Activated CD4-positive, alpha-beta T cell treated with anti-CD3 and anti-CD28 coated beads, Interleukin-2, amount 50 U/mL, for 16 hours (primary cell): ENCODE data around the gene FBLL1.
"Not testable (repeated sequence)": the region's sequence is repeated elsewhere in the genome, so short reads cannot be mapped to it uniquely, and the experiment has no call there.

Experiments used
- DNase-seq: peaks from one replicate; pipeline ENCODE4 v3.0.0-alpha.2; 2020

FBLL1 gene

GRCh38 chr5:168528521-168529373 is at the start of gene FBLL1:
Gene FBLL1, plus strand, starts transcription at chr5:168529305. Its CDS starts 200 bp downstream, at chr5:168529505.
- peak; percentile 19 for DNase-seq

- no peak for DNase-seq
These were observed 48.5 kb upstream of the FBLL1 start for GRCh38 chr5:168480601-168481000.

GRCh38 chr5:168481330-168481788 is 47.7 kb upstream of the FBLL1 start:
- DNase-seq, result peak; percentile 20

GRCh38 chr5:168482361-168482760 is 46.7 kb upstream of the FBLL1 start:
- no peak for DNase-seq

GRCh38 chr5:168486136-168486879 is 42.8 kb upstream of the FBLL1 start, which contains the start of gene RARS1:
Gene RARS1, plus strand, starts transcription at chr5:168486471. Its CDS starts 28 bp downstream, at chr5:168486499.
- peak; percentile 95 for DNase-seq

- DNase-seq, result no peak
These were observed 40.0 kb upstream of the FBLL1 start for GRCh38 chr5:168489059-168489458.

GRCh38 chr5:168494057-168494555 is 35.0 kb upstream of the FBLL1 start:
- no peak for DNase-seq

GRCh38 chr5:168502563-168503237 is 26.4 kb upstream of the FBLL1 start:
- no peak for DNase-seq

GRCh38 chr5:168513861-168514428 is 15.2 kb upstream of the FBLL1 start:
- DNase-seq, result no peak

- no peak for DNase-seq
These were observed 3.2 kb upstream of the FBLL1 start for GRCh38 chr5:168525856-168526255.

GRCh38 chr5:168527756-168528295 is 1.3 kb upstream of the FBLL1 start:
- no peak for DNase-seq

GRCh38 chr5:168529374-168530234 is 499 bp downstream of the FBLL1 start:
- no peak for DNase-seq

- no peak for DNase-seq
These were observed 1.6 kb downstream of the FBLL1 start for GRCh38 chr5:168530621-168531150.

- no peak for DNase-seq
These were observed 2.1 kb downstream of the FBLL1 start for GRCh38 chr5:168531191-168531590.

GRCh38 chr5:168531987-168532864 is 3.1 kb downstream of the FBLL1 start:
- DNase-seq, result no peak

- not testable (repeated sequence) for DNase-seq
These were observed 5.2 kb downstream of the FBLL1 start for GRCh38 chr5:168534351-168534750.

GRCh38 chr5:168537176-168537575 is 8.1 kb downstream of the FBLL1 start:
- no peak for DNase-seq

- no peak for DNase-seq
These were observed 20.4 kb downstream of the FBLL1 start for GRCh38 chr5:168549554-168549953.

- DNase-seq, result no peak
These were observed 21.6 kb downstream of the FBLL1 start for GRCh38 chr5:168550656-168551055.

- no peak for DNase-seq
These were observed 23.0 kb downstream of the FBLL1 start for GRCh38 chr5:168552146-168552545.
